HEK293 (cell line): Measurements from ENCODE around the gene METTL26.

Experiments used
- CTCF ChIA-PET: fragments of 350-600 bp; formaldehyde crosslinking; extraction: SDS; loops from one replicate; lab custom pipeline; 2021; ENCODE audit warnings: antibody characterized with exemption; lab: Yijun Ruan, JAX
- POLR2A ChIA-PET: fragments of 300-600 bp; formaldehyde crosslinking; extraction: SDS; loops from one replicate; lab custom pipeline; 2020; ENCODE audit warnings: antibody characterized with exemption, inconsistent platforms; lab: Yijun Ruan, JAX
- H3K27ac ChIP-seq: fragments of 200-500 bp; sonication (Bioruptor generic); 2 replicates; pipeline ENCODE4 v1.5.1; 2014; ENCODE audit warnings: low read depth, low read length, control low read depth, inconsistent platforms; ENCODE audit errors: extremely low read depth
- H3K36me3 ChIP-seq, 2 experiments: fragments of 200-500 bp in 1 of 2; sonication (Bioruptor generic) in 1 of 2; 1 replicate in 1 of 2; 2 replicates in 1 of 2; pipeline ENCODE4 v1.5.1; 2014 to 2017; ENCODE audit warnings: inconsistent platforms in 2 of 2, low read length in 2 of 2; ENCODE audit not compliant: control insufficient read depth in 2 of 2, insufficient read depth in 1 of 2
- H3K4me1 ChIP-seq: fragments of 200-500 bp; sonication (Bioruptor generic); 2 replicates; pipeline ENCODE4 v1.5.1; 2014; ENCODE audit warnings: mild to moderate bottlenecking, low read length, inconsistent platforms; ENCODE audit not compliant: control insufficient read depth, insufficient read depth
- H3K4me3 ChIP-seq: 2 replicates; pipeline ENCODE4 v1.5.1; 2011; ENCODE audit warnings: low read depth, mild to moderate bottlenecking, control low read depth, low read length, moderate library complexity
- H3K9me3 ChIP-seq: fragments of 200-500 bp; sonication (Bioruptor generic); 2 replicates; pipeline ENCODE4 v1.5.1; 2014; ENCODE audit warnings: low read depth, low read length, inconsistent platforms; ENCODE audit not compliant: control insufficient read depth, insufficient read depth
- EGR2 ChIP-seq: fragments of 450-650 bp; formaldehyde crosslinking; IDR thresholded peaks from 2 replicates; pipeline ENCODE4 v1.5.1; 2016; ENCODE audit warnings: low read depth, missing biosample characterization, missing genetic modification characterization
- GLIS1 ChIP-seq: fragments of 450-650 bp; formaldehyde crosslinking; IDR thresholded peaks from 2 replicates; pipeline ENCODE4 v1.5.1; 2016; ENCODE audit warnings: missing biosample characterization, missing genetic modification characterization
- IKZF3 ChIP-seq: fragments of 450-650 bp; IDR thresholded peaks from 2 replicates; pipeline ENCODE4 v1.5.0; 2018; ENCODE audit warnings: missing biosample characterization, mild to moderate bottlenecking, missing genetic modification characterization, moderate library complexity
- REPIN1 ChIP-seq: fragments of 450-650 bp; formaldehyde crosslinking; IDR thresholded peaks from 2 replicates; pipeline ENCODE4 v1.5.1; 2017; ENCODE audit warnings: missing biosample characterization, missing genetic modification characterization, low read depth
- SCRT1 ChIP-seq: fragments of 450-650 bp; formaldehyde crosslinking; IDR thresholded peaks from 2 replicates; pipeline ENCODE4 v1.5.1; 2016; ENCODE audit warnings: missing biosample characterization, missing genetic modification characterization, borderline replicate concordance
- SCRT2 ChIP-seq: fragments of 450-650 bp; formaldehyde crosslinking; IDR thresholded peaks from 2 replicates; pipeline ENCODE4 v1.5.1; 2016; ENCODE audit warnings: missing biosample characterization, missing genetic modification characterization
- SP2 ChIP-seq: fragments of 450-650 bp; formaldehyde crosslinking; IDR thresholded peaks from 2 replicates; pipeline ENCODE4 v1.5.1; 2016; ENCODE audit warnings: missing biosample characterization, missing genetic modification characterization
- YY2 ChIP-seq: fragments of 450-650 bp; formaldehyde crosslinking; IDR thresholded peaks from 2 replicates; pipeline ENCODE4 v1.5.1; 2016; ENCODE audit warnings: missing biosample characterization, missing genetic modification characterization
- ZBTB20 ChIP-seq: fragments of 450-650 bp; formaldehyde crosslinking; IDR thresholded peaks from 2 replicates; pipeline ENCODE4 v1.5.1; 2016; ENCODE audit warnings: missing biosample characterization, missing genetic modification characterization
- ZBTB48 ChIP-seq: fragments of 450-650 bp; formaldehyde crosslinking; IDR thresholded peaks from 2 replicates; pipeline ENCODE4 v1.5.1; 2016; ENCODE audit warnings: missing biosample characterization, missing genetic modification characterization
- ZNF2 ChIP-seq: fragments of 450-650 bp; formaldehyde crosslinking; IDR thresholded peaks from 2 replicates; pipeline ENCODE4 v1.5.1; 2016; ENCODE audit warnings: missing biosample characterization, missing genetic modification characterization
- ZNF202 ChIP-seq: fragments of 450-650 bp; formaldehyde crosslinking; IDR thresholded peaks from 2 replicates; pipeline ENCODE4 v1.5.1; 2016; ENCODE audit warnings: missing biosample characterization, missing genetic modification characterization, borderline replicate concordance
- ZNF341 ChIP-seq: fragments of 450-650 bp; formaldehyde crosslinking; IDR thresholded peaks from 2 replicates; pipeline ENCODE4; 2016; ENCODE audit warnings: low read depth, missing biosample characterization, missing genetic modification characterization
- ZNF433 ChIP-seq: fragments of 450-650 bp; formaldehyde crosslinking; IDR thresholded peaks from 2 replicates; pipeline ENCODE4 v1.5.1; 2016; ENCODE audit warnings: missing biosample characterization, missing genetic modification characterization, low read depth
- ZNF600 ChIP-seq: fragments of 450-650 bp; formaldehyde crosslinking; IDR thresholded peaks from 2 replicates; pipeline ENCODE4 v1.5.1; 2016; ENCODE audit warnings: missing biosample characterization, missing genetic modification characterization
- TF ChIP-seq, protein P1 (sequence below): fragments of 450-650 bp; formaldehyde crosslinking; IDR thresholded peaks from 2 replicates; pipeline ENCODE4 v1.5.1; 2016; ENCODE audit warnings: missing biosample characterization, missing genetic modification characterization
- TF ChIP-seq, protein P2 (sequence below): fragments of 450-650 bp; formaldehyde crosslinking; optimal IDR thresholded peaks from 2 replicates; pipeline ENCODE3; 2016; ENCODE audit warnings: missing biosample characterization, mild to moderate bottlenecking, missing genetic modification characterization
- TF ChIP-seq, protein P3 (sequence below): fragments of 450-650 bp; formaldehyde crosslinking; IDR thresholded peaks from 2 replicates; pipeline ENCODE4 v1.5.1; 2016; ENCODE audit warnings: missing biosample characterization, missing genetic modification characterization
- TF ChIP-seq, protein P4 (sequence below): fragments of 450-650 bp; formaldehyde crosslinking; IDR thresholded peaks from 2 replicates; pipeline ENCODE4 v1.5.1; 2016; ENCODE audit warnings: missing biosample characterization, missing genetic modification characterization
- TF ChIP-seq, protein P5 (sequence below): fragments of 450-650 bp; formaldehyde crosslinking; IDR thresholded peaks from 2 replicates; pipeline ENCODE4; 2016; ENCODE audit warnings: missing biosample characterization, missing genetic modification characterization

The METTL26 gene

DNA sequence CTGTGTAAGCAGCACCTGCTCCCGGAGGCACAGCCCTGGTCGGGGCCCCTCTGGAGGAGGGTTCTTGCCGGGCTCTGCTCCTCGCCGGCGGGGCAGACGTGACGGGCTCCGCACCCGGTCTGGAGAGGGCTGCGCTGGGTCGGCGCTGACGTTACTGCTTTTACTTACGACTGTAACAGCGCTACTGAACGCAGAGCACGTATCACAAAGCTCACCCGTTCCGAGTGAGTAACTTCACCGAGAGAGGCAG is 47.5 kb downstream of the METTL26 start:
- Histone ChIP-seq H3K4me1 (peaks cover 14% of the 10 kb centered on the region), H3K9me3 (no peaks in the 10 kb centered on the region), H3K27ac (peak overlapping the region; percentile 94), H3K36me3 (no peaks in the 10 kb centered on the region), H3K4me3 (peak overlapping the region; percentile 84)
- TF ChIP-seq SP2 (tag by site-specific recombination) (peak; percentile 54), REPIN1 (tag by site-specific recombination) (no peak), ZNF600 (peak; percentile 97), ZBTB20 (peak; percentile 74; the same call in 1 of the 2 replicates), ZNF202 (tag by site-specific recombination) (no peak), EGR2 (tag by site-specific recombination) (no peak), ZNF341 (tag by site-specific recombination) (peak; percentile 13; the same call in 1 of the 2 replicates), YY2 (tag by site-specific recombination) (no peak)
- TF ChIP-seq, protein P1, sequence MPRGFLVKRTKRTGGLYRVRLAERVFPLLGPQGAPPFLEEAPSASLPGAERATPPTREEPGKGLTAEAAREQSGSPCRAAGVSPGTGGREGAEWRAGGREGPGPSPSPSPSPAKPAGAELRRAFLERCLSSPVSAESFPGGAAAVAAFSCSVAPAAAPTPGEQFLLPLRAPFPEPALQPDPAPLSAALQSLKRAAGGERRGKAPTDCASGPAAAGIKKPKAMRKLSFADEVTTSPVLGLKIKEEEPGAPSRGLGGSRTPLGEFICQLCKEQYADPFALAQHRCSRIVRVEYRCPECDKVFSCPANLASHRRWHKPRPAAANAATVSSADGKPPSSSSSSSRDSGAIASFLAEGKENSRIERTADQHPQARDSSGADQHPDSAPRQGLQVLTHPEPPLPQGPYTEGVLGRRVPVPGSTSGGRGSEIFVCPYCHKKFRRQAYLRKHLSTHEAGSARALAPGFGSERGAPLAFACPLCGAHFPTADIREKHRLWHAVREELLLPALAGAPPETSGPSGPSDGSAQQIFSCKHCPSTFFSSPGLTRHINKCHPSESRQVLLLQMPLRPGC = 0 out of 2 replicates have a peak, but pooled peaks have one; percentile 5
- TF ChIP-seq, protein P2, sequence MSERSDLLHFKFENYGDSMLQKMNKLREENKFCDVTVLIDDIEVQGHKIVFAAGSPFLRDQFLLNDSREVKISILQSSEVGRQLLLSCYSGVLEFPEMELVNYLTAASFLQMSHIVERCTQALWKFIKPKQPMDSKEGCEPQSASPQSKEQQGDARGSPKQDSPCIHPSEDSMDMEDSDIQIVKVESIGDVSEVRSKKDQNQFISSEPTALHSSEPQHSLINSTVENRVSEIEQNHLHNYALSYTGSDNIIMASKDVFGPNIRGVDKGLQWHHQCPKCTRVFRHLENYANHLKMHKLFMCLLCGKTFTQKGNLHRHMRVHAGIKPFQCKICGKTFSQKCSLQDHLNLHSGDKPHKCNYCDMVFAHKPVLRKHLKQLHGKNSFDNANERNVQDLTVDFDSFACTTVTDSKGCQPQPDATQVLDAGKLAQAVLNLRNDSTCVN (tag by site-specific recombination) = peak; percentile 61
- ChIA-PET POLR2A (interaction anchor here (0.6 to 2.2 kb wide), 8 partner anchors 9 to 62 kb away, joined by 3 to 7 read pairs (median 4); partner anchors contain the start of genes CAPN15 and METTL26), CTCF (interaction anchor here (0.7 to 1.2 kb wide), 3 partner anchors 12 to 99 kb away, joined by 4 to 5 read pairs (median 4); no protein-coding TSS in a partner anchor)

DNA sequence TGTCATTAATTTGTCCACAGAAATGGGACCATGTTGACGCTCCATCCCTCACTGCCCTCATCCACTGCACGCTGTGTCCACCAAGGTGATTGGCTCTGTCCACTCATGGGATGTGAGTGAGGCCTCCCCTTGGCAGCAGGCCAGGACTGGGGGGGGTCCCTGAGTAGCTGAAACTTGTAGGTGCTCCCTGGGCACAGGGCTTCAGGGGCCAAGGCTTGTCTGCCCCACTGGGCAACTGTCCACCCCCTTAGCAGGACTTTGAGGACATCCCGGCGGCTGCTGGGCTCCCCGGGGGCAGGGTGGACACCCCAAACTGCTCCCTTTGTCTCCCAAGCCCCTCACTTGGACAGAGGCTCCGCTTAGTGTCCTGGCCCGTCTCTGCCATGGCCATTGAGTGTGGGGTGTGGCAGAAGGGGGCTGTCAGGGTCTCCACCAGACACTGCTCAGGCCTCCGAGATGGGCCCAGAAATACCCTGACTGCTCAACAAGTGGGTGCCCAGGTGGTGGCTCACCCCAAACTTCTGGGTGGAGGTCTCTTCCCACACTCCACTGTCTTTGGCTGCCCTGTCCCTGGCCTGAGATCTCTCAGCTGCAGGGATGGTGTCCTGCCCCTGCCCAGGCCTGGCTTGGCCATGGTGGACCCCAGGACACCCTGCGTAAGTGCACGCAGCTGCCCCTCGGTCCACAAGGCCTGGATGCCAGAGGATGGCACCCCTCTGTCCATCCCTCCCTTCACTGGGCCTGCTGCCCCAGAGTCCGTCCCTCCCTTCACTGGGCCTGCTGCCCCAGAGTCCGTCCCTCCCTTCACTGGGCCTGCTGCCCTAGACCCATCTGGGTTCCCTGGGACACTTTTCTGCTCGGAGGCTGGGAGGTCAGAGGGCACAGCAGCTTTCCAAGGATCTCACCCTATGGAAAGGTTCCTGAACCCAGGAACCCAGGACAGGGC is 49.2 kb downstream of the METTL26 start:
- Histone ChIP-seq H3K36me3 (peaks cover 0 to 8% of the 10 kb centered on the region in 2 experiments; a peak in 1 of 3 replicates), H3K9me3 (no peaks in the 10 kb centered on the region), H3K4me1 (peaks cover 9% of the 10 kb centered on the region; the same call in 1 of the 2 replicates), H3K4me3 (no peak overlapping the region), H3K27ac (peak overlapping the region; percentile 94; the same call in 1 of the 2 replicates)
- ChIA-PET POLR2A (interaction anchor here (0.8 to 2.2 kb wide), 4 partner anchors 44 to 195 kb away, joined by 3 to 8 read pairs (median 6); partner anchors contain the start of gene METTL26), CTCF (interaction anchor here (0.6 to 1.1 kb wide), 3 partner anchors 15 to 195 kb away, joined by 3 to 4 read pairs (median 3); no protein-coding TSS in a partner anchor)
- TF ChIP-seq, protein P3, sequence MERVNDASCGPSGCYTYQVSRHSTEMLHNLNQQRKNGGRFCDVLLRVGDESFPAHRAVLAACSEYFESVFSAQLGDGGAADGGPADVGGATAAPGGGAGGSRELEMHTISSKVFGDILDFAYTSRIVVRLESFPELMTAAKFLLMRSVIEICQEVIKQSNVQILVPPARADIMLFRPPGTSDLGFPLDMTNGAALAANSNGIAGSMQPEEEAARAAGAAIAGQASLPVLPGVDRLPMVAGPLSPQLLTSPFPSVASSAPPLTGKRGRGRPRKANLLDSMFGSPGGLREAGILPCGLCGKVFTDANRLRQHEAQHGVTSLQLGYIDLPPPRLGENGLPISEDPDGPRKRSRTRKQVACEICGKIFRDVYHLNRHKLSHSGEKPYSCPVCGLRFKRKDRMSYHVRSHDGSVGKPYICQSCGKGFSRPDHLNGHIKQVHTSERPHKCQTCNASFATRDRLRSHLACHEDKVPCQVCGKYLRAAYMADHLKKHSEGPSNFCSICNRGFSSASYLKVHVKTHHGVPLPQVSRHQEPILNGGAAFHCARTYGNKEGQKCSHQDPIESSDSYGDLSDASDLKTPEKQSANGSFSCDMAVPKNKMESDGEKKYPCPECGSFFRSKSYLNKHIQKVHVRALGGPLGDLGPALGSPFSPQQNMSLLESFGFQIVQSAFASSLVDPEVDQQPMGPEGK (tag by site-specific recombination) = peak; percentile 16; the same call in 1 of the 2 replicates
- peak; percentile 95 for TF ChIP-seq SCRT2 (tag by site-specific recombination)
- TF ChIP-seq ZNF202 (tag by site-specific recombination) = no peak
- no peak for TF ChIP-seq ZNF433
- TF ChIP-seq SCRT1 (tag by site-specific recombination) = peak; percentile 87
- TF ChIP-seq GLIS1 (tag by site-specific recombination) = no peak
- 0 out of 2 replicates have a peak, but pooled peaks have one; percentile 25 for TF ChIP-seq ZNF2
- peak; percentile 17; the same call in 1 of the 2 replicates for TF ChIP-seq SP2 (tag by site-specific recombination)
- TF ChIP-seq, protein P4, sequence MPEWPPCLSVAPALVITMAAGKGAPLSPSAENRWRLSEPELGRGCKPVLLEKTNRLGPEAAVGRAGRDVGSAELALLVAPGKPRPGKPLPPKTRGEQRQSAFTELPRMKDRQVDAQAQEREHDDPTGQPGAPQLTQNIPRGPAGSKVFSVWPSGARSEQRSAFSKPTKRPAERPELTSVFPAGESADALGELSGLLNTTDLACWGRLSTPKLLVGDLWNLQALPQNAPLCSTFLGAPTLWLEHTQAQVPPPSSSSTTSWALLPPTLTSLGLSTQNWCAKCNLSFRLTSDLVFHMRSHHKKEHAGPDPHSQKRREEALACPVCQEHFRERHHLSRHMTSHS (tag by site-specific recombination) = no peak
- TF ChIP-seq IKZF3 = peak; percentile 55; the same call in 1 of the 2 replicates
- peak; percentile 69 for TF ChIP-seq ZBTB48 (tag by site-specific recombination)
- TF ChIP-seq, protein P5, sequence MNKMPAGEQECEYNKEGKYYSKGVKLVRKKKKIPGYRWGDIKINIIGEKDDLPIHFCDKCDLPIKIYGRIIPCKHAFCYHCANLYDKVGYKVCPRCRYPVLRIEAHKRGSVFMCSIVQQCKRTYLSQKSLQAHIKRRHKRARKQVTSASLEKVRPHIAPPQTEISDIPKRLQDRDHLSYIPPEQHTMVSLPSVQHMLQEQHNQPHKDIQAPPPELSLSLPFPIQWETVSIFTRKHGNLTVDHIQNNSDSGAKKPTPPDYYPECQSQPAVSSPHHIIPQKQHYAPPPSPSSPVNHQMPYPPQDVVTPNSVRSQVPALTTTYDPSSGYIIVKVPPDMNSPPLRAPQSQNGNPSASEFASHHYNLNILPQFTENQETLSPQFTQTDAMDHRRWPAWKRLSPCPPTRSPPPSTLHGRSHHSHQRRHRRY = peak; percentile 50; the same call in 1 of the 2 replicates
